NCI-H774 (cell line): ENCODE results near the gene ACTC1.

Source experiments
- DNase-seq: peaks from one replicate; lab custom pipeline; 2025; lab: John Stamatoyannopoulos, UW

ACTC1 gene

DNA sequence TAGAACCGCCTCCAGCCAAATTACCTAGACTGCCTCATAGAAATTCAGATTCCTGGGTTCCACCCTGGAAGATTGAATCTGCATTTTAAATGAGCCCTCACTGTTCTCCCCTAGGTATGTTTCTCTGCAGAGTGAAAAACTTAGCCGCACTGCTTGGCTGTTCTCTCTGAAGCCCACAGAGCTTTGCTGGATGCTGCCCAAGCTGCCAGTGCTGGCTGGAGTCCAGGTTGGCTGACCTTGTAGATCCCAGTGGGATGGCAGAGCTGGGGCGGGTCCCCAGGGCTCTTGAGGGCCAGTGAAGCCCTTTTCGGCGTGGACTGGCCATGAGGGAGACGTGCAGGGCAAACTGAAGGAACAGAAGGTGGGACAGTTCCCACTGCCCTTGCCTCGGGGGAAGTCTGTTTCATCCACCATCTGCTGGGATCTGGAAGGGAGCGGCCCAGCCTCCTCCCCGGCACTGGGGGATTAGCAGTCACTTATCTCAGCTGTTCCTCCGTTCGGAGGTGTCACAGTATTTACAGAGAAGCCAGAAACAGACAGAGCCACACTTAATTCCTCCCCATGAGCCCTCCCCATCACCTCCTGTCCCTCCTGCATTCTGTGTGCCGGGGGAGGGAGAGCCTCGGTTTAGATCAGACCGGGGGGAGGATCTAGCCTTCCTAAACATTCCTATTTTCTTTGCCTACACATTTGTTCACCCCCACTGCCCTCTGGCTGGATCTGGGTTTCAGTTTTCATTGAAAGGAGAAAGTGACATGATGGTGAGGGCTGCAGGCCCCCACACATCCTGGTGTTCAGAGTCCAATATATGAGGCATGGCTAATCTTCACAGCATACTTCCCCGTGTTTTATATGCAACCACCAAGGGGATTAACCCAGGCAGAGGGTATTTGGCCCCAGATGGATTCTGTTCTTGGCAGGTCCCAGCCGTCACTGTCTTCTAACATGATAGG, 4.1 kb upstream of the ACTC1 start:
- no peak for DNase-seq

GRCh38 chr15:34796847-34797435, 1.6 kb upstream of the ACTC1 start:
- no peak for DNase-seq

GRCh38 chr15:34794590-34795206, 651 bp downstream of the ACTC1 start:
- no peak for DNase-seq

DNA sequence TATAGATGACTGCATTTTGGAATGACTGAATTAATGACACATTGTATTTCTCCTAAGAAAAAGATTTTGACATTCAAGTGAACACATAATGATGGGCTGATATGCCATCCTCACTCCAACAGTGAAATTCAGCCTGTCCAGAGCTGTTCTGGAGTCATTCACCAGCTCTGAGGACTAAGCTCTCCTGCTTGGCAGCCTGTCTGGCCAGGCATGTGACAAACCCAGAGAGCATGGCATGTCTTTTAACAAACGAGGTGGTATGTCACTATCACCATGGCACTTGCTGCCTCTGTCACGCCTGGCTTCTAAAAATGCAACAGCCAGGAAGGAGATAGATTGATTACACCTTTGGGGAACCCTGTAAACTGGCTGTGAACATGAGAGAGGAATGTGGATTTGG, 1.4 kb downstream of the ACTC1 start:
- DNase-seq, result no peak

DNA sequence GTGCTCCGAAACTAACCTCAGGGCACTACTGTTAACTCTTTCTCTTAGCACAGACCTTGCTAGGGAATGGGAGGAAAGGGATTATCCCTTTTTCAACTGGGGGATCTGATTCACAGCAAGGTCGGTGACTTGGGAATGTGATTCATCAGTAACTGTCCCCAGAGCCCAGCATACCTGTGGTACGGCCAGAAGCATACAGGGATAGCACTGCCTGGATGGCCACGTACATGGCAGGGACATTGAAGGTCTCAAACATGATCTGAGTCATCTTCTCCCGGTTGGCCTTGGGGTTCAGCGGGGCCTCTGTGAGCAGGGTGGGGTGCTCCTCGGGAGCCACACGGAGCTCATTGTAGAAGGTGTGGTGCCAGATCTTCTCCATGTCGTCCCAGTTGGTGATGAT, 2.3 kb downstream of the ACTC1 start:
- DNase-seq, result no peak

DNA sequence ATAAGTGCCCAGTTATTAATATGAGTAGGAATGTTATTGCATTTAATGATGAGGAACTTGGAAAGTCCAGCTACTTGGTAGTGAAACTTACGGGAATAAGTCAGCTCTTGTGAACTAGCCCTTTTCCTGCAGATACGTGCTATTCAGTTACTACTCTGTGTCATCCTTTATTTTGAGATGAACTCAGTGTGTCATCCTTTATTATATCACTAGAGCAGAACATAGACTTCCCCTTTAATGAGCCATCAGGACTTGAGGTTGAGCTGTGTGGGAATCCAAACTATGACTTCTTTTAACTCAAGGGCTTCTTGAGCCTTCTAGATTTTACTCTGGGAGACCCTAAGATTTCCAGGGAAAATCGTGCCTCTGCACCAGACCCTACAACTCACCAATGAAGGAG, 3.6 kb downstream of the ACTC1 start:
- DNase-seq, result no peak

GRCh38 chr15:34790121-34790520, 5.2 kb downstream of the ACTC1 start:
- no peak for DNase-seq

DNA sequence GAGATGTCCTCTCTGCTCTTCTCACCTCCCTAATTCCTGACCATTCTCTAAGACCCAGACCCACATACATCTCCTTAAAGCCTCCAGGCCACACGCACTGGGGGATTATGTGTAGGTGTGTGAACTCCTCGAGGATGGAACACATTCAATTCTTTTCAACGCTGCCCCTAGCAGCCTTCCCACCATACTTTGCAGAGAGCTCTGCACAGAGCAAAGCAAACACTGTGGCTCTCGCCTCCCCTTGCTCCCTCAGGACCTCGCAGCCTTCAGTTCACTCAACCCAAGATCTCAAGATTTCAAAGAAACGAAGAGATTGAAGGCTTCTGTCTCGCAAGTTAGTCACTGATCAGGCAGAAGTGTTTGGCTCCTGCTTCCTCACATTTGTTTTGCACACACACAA, 6.0 kb downstream of the ACTC1 start:
- no peak for DNase-seq

DNA sequence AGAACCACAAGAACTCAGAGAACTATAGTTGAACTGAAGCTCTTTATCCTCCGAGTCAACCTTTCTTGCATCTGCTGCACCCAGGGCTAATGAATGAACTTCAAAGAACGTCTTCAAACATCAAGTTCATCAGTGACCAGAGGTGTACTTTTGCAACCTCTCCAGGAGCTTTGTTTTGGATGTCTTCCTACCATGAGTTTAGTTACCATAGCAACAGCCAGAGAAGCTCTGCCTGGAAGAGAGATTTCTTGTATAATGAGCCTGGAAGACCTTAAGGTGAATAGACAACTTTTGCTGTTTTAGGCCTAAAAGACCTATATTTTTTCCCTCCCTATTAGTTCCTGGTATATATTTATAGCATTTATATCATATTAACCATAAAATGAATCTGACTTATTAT, 9.1 kb downstream of the ACTC1 start:
- no peak for DNase-seq

DNA sequence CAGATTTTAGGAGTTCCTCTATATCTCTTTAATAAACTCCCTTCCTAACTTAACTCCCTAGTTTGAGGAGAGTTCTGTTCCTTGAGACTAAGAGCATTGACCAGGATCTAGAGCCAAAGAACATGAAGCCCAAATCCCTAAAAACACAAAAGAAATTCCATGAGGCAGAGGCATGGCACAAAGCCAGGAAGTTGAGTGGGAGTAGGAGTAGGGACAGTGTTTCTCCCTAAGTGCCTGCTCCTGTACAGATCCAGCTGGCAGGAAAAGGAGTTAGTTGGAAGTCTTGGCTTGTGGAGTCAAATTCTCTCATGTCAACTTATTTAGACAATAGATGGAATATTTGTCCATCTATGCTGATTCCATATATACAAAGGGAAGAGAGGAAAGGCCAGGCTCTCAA, 11.4 kb downstream of the ACTC1 start:
- DNase-seq, result no peak

- no peak for DNase-seq
These were observed 11.9 kb downstream of the ACTC1 start for GRCh38 chr15:34783431-34783830.

- DNase-seq, result no peak
These were observed 12.4 kb downstream of the ACTC1 start for GRCh38 chr15:34782901-34783300.

GRCh38 chr15:34780725-34781124, 14.6 kb downstream of the ACTC1 start:
- no peak for DNase-seq

GRCh38 chr15:34776606-34777105, 18.7 kb downstream of the ACTC1 start:
- no peak for DNase-seq

GRCh38 chr15:34773917-34774316, 21.4 kb downstream of the ACTC1 start:
- DNase-seq, result no peak

- no peak for DNase-seq
These were observed 22.3 kb downstream of the ACTC1 start for GRCh38 chr15:34773013-34773412.

DNA sequence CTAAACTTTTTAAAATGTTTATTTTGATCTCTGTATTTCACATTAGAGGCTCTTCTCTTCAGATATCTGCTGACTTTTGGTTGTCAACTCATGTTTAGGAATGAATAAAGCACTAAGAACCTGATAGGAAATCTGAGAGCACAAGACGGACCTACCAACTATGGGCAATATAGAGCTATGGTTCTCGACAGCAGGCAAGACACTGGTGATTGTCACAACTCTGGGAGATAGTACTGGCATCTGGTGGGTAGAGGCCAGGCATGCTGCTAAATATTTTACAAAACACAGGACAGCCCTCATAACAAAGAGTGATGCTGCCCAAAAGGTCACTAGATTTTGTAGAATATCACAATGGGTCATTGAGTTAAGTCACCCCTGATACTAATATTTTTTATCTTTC, 23.0 kb downstream of the ACTC1 start:
- no peak for DNase-seq

DNA sequence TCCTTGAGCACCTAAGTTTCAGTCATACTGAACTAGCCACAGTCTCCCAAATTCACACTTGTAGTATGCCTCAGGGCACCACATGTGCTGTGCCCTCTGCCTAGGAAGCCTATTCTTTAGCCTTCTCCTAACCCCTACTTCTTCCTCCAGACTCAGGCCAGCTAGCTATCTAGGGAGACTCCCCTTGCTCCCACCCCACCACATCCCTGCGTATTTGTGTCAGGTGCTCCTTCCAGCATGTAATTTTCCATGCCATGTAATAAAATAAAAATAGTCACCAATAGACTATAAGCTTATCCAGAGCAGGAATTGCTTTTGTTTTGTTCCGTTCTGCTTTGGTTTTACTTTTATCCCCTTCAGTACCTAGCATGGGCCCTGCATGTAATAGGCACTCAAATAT, 25.6 kb downstream of the ACTC1 start:
- no peak for DNase-seq

DNA sequence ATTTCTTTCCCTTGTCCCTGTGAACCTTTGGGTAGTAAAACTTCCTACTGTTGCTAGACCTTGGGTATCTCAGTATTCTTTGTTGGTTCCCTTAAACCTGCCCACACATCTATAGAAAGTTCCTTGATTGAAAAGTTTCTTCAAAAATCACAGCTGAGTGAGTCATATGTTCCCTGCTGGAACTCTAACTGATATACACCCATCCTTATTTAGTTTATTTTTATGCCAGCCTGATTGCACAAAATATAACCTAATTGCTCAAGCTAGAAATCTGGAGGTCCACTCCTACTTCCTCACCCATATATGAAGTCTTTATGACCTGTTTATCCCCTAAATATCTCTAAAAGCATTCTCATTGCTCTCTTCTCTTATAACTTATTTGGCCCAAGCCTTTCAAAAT, 26.8 kb downstream of the ACTC1 start:
- no peak for DNase-seq

DNA sequence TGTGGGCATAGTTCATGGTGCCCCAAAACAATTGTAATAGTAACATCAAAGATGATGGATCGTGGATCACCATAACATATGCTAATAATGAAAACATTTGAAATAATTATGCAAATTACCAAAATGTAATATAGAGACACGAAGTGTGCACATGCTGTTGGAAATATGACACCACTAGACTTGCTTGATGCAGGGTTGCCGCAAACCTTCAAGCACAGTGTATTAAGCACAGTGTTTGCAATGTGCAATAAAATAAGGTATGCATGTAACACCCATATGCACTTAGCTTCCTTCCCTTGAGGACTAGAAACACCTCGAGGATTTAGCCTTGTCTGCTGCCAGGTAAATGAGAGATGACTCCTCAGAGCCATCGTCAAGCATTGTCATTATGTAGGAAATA, 29.6 kb downstream of the ACTC1 start:
- DNase-seq, result no peak

DNA sequence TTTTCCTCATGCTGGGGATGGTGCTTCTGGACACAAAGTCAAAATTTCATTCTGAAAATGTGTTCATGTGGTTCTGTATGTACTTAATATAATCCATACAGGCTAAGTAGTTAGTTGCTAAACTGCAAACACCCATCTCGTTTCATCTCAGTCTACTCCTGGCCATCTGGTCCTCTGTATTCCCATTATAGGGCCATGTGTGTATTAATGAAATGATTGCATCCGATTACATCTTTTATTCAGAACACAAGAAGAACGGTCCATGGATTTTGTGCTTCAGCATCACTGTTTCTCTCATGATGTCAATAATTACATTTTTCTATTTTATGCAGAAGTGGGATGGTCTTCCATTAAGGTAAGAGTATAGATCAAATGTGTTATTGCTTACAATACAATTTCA, 34.4 kb downstream of the ACTC1 start:
- DNase-seq, result no peak

- no peak for DNase-seq
These were observed 35.4 kb downstream of the ACTC1 start for GRCh38 chr15:34759992-34760391.

DNA sequence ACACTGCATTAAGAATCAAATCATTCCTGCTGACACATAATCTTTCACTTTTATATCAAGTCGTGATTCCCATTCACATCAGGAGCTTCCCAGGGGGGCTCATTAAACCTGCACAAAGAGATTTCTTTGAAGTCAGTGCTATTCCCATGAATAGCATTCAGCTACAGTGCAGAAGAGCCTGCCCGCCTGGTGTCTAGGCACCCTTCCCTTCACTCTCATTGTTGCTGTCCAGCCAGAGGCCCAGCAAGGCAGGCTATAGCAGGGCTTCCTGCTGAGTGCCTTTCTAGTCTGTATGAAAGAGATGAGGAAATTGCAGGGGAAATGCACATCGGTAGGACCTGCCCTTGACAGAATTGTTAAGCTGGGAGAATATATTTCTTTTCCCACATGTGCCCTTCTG, 36.0 kb downstream of the ACTC1 start:
- DNase-seq, result no peak
